ENCODE results near the gene DYNC2I2.

DYNC2I2 gene

DNA sequence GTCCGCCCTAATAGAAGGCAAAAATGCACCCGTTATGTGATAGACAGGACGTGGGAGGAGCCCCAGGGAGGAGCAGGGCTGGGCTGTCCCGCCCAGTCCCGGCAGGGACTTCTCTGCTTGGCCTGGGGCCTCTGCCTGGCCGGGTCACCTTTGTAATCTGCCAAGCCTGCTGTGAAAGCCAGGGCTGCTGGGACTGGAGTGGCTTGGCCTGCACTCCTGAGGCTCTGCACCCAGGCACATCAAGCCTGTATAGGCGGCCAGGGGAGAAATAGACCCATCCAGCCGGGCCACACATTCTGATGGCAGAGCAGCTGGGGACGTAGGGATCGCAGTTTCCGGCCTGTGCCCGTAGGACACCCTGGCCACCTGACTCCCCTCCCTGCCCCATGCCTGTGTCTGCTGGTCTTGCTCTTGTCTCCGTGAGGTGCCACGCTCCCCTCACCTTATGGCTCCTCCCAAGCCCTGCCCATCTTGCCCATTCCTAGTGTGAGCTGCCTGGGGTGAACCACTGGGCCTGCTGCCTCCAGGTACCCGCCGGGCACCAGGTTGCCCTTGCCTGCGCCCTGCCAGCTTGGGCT is 28.1 kb downstream of the DYNC2I2 start:
- no peak overlapping the region for H3K27ac ChIP-seq (ENCODE audit: low read depth, low read length)
- no peaks in the 10 kb centered on the region for H3K79me2 ChIP-seq (ENCODE audit: insufficient read depth, low read length)

DNA sequence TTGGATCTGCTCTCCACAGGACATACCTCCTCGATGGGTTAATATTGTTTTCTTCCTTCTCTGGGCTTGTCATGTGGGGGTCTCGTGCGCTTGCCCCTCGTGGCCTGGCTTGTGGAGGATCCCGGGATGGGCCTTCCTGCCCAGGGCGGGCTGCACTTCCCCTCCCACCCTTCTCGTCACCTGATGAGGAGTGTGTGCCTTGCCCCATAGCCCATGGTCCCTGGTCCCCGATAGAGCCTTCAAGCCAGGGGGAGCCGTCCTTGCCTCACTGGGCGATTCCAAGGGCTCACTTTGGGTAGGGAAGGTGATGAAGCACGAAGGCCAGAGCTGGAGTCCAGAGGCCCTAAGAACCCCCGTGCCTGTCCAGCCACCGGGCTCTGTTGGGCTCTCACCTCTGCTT is 28.7 kb downstream of the DYNC2I2 start:
- Histone ChIP-seq H2AFZ (ENCODE audit: low read depth, low read length, severe bottlenecking) (no peak overlapping the region), H3K9ac (ENCODE audit: low read length) (no peak overlapping the region), H3K27ac (ENCODE audit: low read depth, low read length) (no peak overlapping the region), H3K27me3 (ENCODE audit: low read length) (no peaks in the 10 kb centered on the region), H3K36me3 (ENCODE audit: low read length) (no peaks in the 10 kb centered on the region), H3K79me2 (ENCODE audit: insufficient read depth, low read length) (no peaks in the 10 kb centered on the region), H3F3A (ENCODE audit: insufficient read depth) (no peaks in the 10 kb centered on the region), H3K9me2 (replicated peaks; ENCODE audit: insufficient read depth, low read length) (no peaks in the 10 kb centered on the region), H3K9me3 (ENCODE audit: insufficient read depth, low read length) (no peaks in the 10 kb centered on the region), H4K20me1 (ENCODE audit: low read depth, low read length) (no peaks in the 10 kb centered on the region), H3K4me3 (ENCODE audit: insufficient read depth, low read length, poor library complexity, severe bottlenecking) (no peak overlapping the region), H3K4me2 (ENCODE audit: low read depth, low read length, poor library complexity, severe bottlenecking) (no peak overlapping the region)
- no peak for TF ChIP-seq EZH2phosphoT487 (conservative IDR thresholded peaks at IDR 0.05; ENCODE audit: low read length)
- TF ChIP-seq, protein P1, sequence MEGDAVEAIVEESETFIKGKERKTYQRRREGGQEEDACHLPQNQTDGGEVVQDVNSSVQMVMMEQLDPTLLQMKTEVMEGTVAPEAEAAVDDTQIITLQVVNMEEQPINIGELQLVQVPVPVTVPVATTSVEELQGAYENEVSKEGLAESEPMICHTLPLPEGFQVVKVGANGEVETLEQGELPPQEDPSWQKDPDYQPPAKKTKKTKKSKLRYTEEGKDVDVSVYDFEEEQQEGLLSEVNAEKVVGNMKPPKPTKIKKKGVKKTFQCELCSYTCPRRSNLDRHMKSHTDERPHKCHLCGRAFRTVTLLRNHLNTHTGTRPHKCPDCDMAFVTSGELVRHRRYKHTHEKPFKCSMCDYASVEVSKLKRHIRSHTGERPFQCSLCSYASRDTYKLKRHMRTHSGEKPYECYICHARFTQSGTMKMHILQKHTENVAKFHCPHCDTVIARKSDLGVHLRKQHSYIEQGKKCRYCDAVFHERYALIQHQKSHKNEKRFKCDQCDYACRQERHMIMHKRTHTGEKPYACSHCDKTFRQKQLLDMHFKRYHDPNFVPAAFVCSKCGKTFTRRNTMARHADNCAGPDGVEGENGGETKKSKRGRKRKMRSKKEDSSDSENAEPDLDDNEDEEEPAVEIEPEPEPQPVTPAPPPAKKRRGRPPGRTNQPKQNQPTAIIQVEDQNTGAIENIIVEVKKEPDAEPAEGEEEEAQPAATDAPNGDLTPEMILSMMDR (IDR thresholded peaks at IDR 0.05; ENCODE audit: insufficient read depth, low read length, poor library complexity, severe bottlenecking) = no peak

More for the DNA sequence above, 28.1 kb downstream of the DYNC2I2 start:
- Histone ChIP-seq H2AFZ (ENCODE audit: low read depth, low read length, severe bottlenecking) (no peak overlapping the region), H3K9me2 (replicated peaks; ENCODE audit: insufficient read depth, low read length) (no peaks in the 10 kb centered on the region), H3K9ac (ENCODE audit: low read length) (no peak overlapping the region), H3K36me3 (ENCODE audit: low read length) (no peaks in the 10 kb centered on the region), H4K20me1 (ENCODE audit: low read depth, low read length) (no peaks in the 10 kb centered on the region), H3K27me3 (ENCODE audit: low read length) (no peaks in the 10 kb centered on the region), H3K4me2 (ENCODE audit: low read depth, low read length, poor library complexity, severe bottlenecking) (no peak overlapping the region), H3F3A (ENCODE audit: insufficient read depth) (no peaks in the 10 kb centered on the region), H3K4me3 (ENCODE audit: insufficient read depth, low read length, poor library complexity, severe bottlenecking) (no peak overlapping the region), H3K9me3 (ENCODE audit: insufficient read depth, low read length) (no peaks in the 10 kb centered on the region)
- TF ChIP-seq EZH2phosphoT487 (conservative IDR thresholded peaks at IDR 0.05; ENCODE audit: low read length) = no peak
- TF ChIP-seq, protein P1 (IDR thresholded peaks at IDR 0.05; ENCODE audit: insufficient read depth, low read length, poor library complexity, severe bottlenecking) = no peak

DNA sequence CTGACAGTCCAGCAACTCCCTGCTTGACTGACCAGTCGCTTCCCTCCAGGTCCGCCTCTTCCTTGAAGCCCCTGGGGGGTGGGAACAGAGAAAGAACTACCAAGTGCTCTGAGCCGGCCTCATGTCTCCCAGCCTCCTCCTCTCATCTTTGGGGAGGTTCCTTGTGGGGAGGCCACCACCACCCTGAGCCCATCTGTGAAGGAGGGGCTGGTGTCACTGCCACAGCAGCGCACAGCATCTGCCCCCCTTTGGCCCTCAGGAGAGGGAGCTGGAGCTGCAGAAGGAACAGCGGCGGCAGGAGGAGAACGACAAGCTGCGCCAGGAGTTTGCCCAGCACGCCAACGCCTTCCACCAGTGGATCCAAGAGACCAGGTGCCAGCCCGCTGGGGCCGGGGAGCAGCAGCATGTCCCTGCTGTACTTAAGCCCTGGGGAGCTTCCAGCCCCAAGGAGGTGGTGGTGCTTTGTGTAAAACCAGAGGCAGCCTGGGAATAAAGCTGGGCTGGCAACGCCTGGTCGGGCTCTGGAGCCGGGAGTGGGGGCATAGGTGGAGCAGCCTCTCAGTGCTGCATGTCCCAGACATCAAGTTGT is 29.4 kb downstream of the DYNC2I2 start:
- H3K27me3 ChIP-seq (ENCODE audit: low read length) = no peaks in the 10 kb centered on the region
- no peaks in the 10 kb centered on the region for H3K36me3 ChIP-seq (ENCODE audit: low read length)

More for the DNA sequence above, 29.4 kb downstream of the DYNC2I2 start:
- Histone ChIP-seq H3K9me3 (ENCODE audit: insufficient read depth, low read length) (no peaks in the 10 kb centered on the region), H3K4me3 (ENCODE audit: insufficient read depth, low read length, poor library complexity, severe bottlenecking) (no peak overlapping the region), H3K9ac (ENCODE audit: low read length) (no peak overlapping the region), H3F3A (ENCODE audit: insufficient read depth) (no peaks in the 10 kb centered on the region), H3K27ac (ENCODE audit: low read depth, low read length) (no peak overlapping the region), H3K79me2 (ENCODE audit: insufficient read depth, low read length) (no peaks in the 10 kb centered on the region), H3K9me2 (replicated peaks; ENCODE audit: insufficient read depth, low read length) (no peaks in the 10 kb centered on the region), H2AFZ (ENCODE audit: low read depth, low read length, severe bottlenecking) (no peak overlapping the region), H3K4me2 (ENCODE audit: low read depth, low read length, poor library complexity, severe bottlenecking) (no peak overlapping the region), H4K20me1 (ENCODE audit: low read depth, low read length) (no peaks in the 10 kb centered on the region)
- no peak for TF ChIP-seq EZH2phosphoT487 (conservative IDR thresholded peaks at IDR 0.05; ENCODE audit: low read length)
- TF ChIP-seq, protein P1 (IDR thresholded peaks at IDR 0.05; ENCODE audit: insufficient read depth, low read length, poor library complexity, severe bottlenecking) = no peak
